GM19193 (cell line): ENCODE data around the gene TCEA2.

Experiments used
- POLR2A ChIP-seq: IDR thresholded peaks from 4 replicates; pipeline ENCODE4 v1.6.1; 2011; ENCODE audit not compliant: insufficient read depth, insufficient read length; ENCODE audit errors: extremely low read depth

The TCEA2 gene

GRCh38 chr20:64098471-64099013, 35.5 kb downstream of the TCEA2 start:
- no peak for TF ChIP-seq POLR2A

- TF ChIP-seq POLR2A, result no peak
Measured at GRCh38 chr20:64099086-64099786, 36.2 kb downstream of the TCEA2 start.

DNA sequence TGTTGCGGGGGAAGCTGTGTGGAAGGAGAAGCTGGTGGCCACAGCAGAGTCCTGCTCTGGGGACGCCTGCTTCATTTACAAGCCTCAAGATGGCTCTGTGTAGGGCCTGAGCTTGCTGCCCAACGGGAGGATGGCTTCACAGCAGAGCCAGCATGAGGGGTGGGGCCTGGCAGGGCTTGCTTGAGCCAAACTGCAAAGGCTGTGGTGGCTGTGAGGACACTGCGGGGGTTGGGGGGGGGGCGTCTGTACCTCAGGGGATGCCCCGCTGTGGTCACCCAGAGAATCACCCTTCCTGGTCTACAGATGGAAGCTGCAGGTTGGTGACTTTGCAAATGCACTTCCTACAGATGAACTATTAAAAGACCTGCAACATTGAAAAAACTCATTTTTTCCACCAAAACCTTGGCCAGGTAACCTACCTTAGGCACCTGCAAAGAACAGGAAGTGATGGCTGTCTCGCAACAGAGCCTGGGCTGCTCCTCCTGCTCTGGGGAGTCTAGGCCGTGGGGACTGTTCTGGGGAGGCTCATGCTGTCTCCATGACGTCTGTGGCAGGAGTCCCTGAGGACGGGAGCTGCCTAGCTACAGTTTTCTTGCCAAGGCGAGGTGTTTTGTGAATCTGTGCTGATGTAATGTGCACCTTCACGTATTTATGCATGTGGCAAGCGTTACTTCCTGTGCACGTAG, 37.0 kb downstream of the TCEA2 start:
- no peak for TF ChIP-seq POLR2A

DNA sequence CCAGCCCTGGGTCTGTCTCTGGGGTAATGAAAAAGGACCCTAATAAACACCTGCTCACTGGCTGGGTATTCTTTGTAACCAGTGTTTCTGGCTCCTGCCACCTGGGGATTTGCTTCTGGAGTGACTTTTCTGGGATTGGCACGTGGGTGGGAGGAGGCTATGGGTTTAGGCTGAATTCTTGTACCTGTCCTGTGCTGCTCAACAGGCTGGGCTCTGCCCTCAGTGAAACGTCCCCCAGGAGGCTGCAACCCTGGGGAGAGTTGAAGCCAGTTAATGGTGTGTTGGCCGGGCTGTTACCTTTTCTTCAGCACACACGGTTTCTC, 37.5 kb downstream of the TCEA2 start:
- no peak for TF ChIP-seq POLR2A

GRCh38 chr20:64100946-64101688, 38.1 kb downstream of the TCEA2 start:
- no peak for TF ChIP-seq POLR2A

- no peak for TF ChIP-seq POLR2A
Measured at GRCh38 chr20:64101731-64102621, 39.0 kb downstream of the TCEA2 start.

DNA sequence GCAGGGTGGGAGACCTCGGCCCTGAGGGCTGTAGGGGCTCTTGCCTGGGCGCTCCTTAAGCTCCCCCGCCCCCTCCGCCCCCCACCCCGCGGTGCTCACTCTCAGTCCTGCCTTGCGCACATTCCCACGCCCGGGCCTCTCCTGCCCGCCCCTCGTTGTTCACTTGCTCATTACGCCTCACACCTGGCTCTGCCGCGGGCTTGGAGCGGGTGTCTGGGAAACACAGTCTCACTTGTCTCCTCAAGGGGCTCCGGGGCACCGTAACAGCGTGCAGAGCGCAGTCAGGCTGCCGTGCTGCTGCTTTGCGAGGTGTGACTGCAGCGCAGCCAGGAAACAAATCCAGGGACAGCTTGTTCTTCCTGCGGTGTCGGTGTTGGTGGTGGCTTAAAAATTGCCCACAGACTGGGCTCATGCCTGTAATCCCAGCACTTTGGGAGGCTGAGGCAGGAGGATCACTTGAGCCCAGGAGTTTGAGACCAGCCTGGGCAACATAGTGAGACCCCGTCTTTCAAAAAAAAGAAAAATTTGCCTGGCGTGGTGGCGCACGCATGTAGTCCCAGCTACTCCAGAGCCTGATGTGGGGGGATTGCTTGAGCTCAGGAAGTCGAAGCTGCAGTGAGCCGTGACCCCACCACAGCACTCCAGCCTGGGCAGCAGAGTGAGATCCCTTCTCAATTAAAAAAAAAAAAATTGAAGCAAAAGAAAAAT, 39.8 kb downstream of the TCEA2 start:
- TF ChIP-seq POLR2A, result no peak

DNA sequence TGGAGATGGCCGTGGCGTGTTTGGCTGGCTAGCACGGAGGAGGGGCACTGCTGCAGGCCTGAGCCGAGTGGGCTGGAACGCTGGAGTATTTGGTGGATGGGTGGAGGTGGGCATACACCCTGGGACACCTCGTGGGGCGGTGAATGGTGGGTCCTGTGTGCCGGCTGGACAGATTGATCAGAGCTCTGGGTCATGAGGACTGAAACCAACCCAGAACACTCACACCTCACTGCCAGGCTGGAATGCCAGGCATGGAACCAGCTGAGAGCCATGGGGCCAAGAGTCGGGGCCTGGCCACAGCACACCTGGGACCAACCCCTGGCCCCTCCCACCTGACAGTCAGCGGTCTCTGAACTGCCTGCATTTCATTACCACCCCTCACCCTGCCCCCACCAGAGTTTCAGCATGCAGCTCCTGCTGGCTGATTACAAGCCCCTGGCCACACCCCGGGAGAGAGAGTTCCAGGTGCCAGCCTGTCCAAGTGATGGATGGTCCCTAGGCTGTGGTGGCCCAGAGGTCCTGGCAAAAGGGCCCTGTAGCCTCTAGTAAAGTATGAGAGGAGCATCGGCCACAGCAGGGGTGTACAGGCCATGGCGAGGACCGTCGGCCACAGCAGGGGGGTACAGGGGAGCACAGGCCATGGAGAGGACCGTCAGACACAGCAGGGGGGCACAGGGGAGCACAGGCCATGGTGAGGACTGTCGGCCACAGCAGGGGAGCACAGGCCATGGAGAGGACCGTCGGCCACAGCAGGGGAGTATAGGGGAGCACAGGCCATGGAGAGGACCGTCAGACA, 41.1 kb downstream of the TCEA2 start:
- no peak for TF ChIP-seq POLR2A

DNA sequence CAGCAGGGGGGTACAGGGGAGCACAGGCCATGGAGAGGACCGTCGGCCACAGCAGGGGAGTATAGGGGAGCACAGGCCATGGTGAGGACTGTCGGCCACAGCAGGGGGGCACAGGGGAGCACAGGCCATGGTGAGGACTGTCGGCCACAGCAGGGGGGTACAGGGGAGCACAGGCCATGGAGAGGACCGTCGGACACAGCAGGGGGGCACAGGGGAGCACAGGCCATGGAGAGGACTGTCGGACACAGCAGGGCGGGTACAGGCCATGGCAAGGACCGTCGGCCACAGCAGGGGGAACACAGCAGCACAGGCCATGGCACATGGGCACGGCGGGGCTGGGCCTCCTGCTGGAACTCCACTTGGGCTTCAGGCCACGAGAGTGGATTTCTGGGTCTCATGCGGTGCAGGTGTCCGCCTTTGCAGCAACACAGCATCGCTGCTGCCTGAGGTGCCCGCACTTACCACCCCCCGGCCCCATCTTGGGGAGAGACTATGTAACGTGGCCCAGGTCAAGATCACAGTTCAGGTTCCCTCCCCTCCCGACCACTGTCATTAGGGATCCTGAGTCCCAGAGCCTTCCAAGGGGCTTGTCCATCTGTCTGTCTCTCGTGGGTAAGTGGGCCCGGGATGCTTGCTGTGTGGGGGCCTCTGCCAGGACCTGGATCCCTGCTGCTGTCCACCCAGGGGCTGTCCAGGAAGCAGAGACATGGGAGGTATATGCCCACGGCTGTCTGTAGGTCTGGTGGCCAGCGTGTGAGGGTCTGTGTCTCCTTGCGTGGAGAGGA, 41.9 kb downstream of the TCEA2 start:
- TF ChIP-seq POLR2A, result no peak

DNA sequence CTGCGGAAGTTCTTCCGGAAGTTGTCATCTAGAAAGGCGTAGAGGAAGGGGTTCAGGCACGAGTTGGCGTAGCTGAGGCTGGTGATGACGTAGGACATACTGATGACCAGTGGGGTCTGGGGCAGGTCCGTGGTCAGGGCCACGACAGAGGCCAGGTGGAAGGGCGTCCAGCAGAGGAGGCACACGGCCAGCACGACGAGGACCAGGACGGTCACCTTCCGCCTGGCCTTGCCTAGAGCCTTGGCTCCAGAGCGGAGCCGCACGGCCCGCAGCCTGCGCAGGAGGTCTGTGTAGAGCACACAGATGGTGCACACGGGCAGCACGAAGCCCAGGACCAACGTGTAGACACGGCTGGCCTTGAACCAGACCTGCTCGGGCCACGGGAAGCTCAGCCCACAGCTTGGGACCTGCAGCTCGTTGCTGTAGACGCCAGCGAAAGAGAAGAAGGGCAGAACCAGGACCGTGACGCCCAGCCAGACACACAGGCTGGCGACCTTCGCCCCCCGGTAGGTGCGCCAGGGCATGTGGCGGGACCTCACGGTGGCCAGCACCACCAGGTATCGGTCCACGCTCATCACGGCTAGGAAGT, 42.9 kb downstream of the TCEA2 start:
- TF ChIP-seq POLR2A, result no peak

DNA sequence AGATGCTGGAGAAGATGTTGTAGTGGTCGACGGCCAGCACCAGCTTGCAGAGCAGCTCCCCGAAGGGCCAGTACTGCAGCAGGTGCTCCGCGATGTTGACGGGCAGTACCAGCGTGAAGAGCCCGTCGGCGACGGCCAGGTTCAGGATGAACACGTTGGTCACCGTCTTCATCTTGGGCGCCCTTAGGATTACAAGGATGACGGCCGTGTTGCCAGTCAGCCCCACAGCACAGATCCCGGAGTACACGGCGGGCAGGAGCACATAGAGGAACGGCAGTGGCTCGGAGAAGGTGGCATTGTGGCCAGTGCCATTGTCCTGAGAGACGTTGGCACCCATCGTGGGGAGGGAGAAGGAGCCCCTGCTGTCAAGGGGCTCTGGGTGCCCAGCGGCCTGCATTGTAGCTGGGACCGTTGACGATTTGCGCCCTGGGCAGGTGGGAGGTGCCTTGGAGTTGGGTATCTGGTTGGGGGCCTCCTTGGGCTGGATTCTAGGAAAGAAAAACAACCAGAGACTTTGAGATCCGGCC, 43.5 kb downstream of the TCEA2 start:
- no peak for TF ChIP-seq POLR2A
